Measurements from ENCODE around the gene AKAP3. TPM values are rescaled to one million over a fixed set of nuclear protein-coding genes. Genes with fewer than 3 reads are reported as not detected.

AKAP3 gene
- total RNA-seq, 2 experiments from 2014 or later = 0.96 to 2.0 TPM

GRCh38 chr12:4604684-4605193 lies 44.1 kb downstream of the AKAP3 start:
- H3K27me3 ChIP-seq (ENCODE audit: control insufficient read depth in 1 of 2, insufficient read depth in 2 of 2, low read length in 2 of 2) = no peaks in the 10 kb centered on the region
- peak; percentile 96 for ATAC-seq (ENCODE audit: poor library complexity)
- peaks cover 3% of the 10 kb centered on the region for H3K36me3 ChIP-seq (ENCODE audit: insufficient read depth, low read length)
- TF ChIP-seq, protein P1, sequence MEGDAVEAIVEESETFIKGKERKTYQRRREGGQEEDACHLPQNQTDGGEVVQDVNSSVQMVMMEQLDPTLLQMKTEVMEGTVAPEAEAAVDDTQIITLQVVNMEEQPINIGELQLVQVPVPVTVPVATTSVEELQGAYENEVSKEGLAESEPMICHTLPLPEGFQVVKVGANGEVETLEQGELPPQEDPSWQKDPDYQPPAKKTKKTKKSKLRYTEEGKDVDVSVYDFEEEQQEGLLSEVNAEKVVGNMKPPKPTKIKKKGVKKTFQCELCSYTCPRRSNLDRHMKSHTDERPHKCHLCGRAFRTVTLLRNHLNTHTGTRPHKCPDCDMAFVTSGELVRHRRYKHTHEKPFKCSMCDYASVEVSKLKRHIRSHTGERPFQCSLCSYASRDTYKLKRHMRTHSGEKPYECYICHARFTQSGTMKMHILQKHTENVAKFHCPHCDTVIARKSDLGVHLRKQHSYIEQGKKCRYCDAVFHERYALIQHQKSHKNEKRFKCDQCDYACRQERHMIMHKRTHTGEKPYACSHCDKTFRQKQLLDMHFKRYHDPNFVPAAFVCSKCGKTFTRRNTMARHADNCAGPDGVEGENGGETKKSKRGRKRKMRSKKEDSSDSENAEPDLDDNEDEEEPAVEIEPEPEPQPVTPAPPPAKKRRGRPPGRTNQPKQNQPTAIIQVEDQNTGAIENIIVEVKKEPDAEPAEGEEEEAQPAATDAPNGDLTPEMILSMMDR (IDR thresholded peaks at IDR 0.05) = peak; percentile 99
- ChIA-PET CTCF (interaction anchor here (0.6 to 2.6 kb wide), 15 partner anchors 9 to 110 kb away, joined by 3 to 27 read pairs (median 4); partner anchors contain the start of genes AKAP3, NDUFA9 and RAD51AP1), POLR2A (interaction anchor here (2.2 kb wide), 1 partner anchor 44 kb away, joined by 12 read pairs; the partner anchor contains the start of genes AKAP3 and NDUFA9)
- Mint-ChIP-seq H3K4me1 (ENCODE audit: low read depth) (peaks cover 40% of the 10 kb centered on the region), H3K27ac (peak overlapping the region; percentile 80), H3K36me3 (ENCODE audit: low read depth) (peaks cover 24% of the 10 kb centered on the region), H3K4me3 (peak overlapping the region; percentile 89), H3K9me3 (no peaks in the 10 kb centered on the region), H3K27me3 (peaks cover 7% of the 10 kb centered on the region)
- no peak overlapping the region for H3K27ac ChIP-seq (ENCODE audit: low read depth in 1 of 2, low read length in 2 of 2)
- H3K4me1 ChIP-seq (ENCODE audit: insufficient read depth, low read length) = peaks cover 4% of the 10 kb centered on the region
- H3K4me3 ChIP-seq (ENCODE audit: low read length) = peak overlapping the region; percentile 72
- DNase-seq = peak; percentile 65 to 88 (median 70)
- H3K9me3 ChIP-seq (ENCODE audit: control insufficient read depth in 1 of 2, insufficient read depth in 1 of 2, low read length in 2 of 2) = no peaks in the 10 kb centered on the region
- intact Hi-C loops (cut with DNase I, micrococcal nuclease) = loop anchor here (1.0 to 5.0 kb wide), 3 partner anchors 43 to 154 kb away; partner anchors contain the start of genes AKAP3 (in 2 of the 2) and NDUFA9 (in 2 of the 2)

DNA sequence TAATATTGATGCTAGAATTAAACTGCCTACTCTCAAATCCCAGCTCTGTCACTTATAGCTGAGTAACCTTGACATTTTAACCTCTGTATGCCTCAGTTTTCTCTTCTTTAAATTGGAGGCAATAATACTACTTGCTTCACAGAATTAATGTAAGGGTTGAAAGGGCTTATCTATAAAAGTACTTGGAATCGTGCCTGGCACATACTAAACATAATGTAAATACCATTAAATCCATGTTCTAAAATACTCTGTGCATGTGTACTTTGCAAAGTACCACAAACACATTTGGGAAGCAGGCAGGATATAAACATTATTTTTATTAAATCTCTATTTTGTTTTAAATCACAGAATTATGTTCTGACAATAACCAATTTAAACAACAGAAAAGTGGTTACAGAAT lies 44.9 kb downstream of the AKAP3 start:
- CTCF ChIA-PET = interaction anchor here (1.0 to 2.6 kb wide), 11 partner anchors 9 to 66 kb away, joined by 3 to 27 read pairs (median 5); partner anchors contain the start of genes AKAP3, NDUFA9 and RAD51AP1
- H3K27me3 Mint-ChIP-seq = peaks cover 7% of the 10 kb centered on the region

GRCh38 chr12:4603421-4603820 lies 45.4 kb downstream of the AKAP3 start:
- H3K27ac Mint-ChIP-seq = no peak overlapping the region

More for the DNA sequence above, 44.9 kb downstream of the AKAP3 start:
- TF ChIP-seq, protein P1 (IDR thresholded peaks at IDR 0.05) = no peak
- POLR2A ChIA-PET = interaction anchor here (2.2 kb wide), 1 partner anchor 45 kb away, joined by 12 read pairs; the partner anchor contains the start of genes AKAP3 and NDUFA9
- intact Hi-C loops (cut with DNase I, micrococcal nuclease) = loop anchor here in 1 of 2 experiments (1.0 kb wide), 2 partner anchors 45 to 154 kb away; partner anchors contain the start of genes AKAP3 and NDUFA9
- H3K27ac Mint-ChIP-seq = no peak overlapping the region
- no peak for DNase-seq
- H3K27me3 ChIP-seq (ENCODE audit: control insufficient read depth in 1 of 2, insufficient read depth in 2 of 2, low read length in 2 of 2) = no peaks in the 10 kb centered on the region
- H3K4me1 Mint-ChIP-seq (ENCODE audit: low read depth) = peaks cover 35% of the 10 kb centered on the region
- H3K4me3 ChIP-seq (ENCODE audit: low read length) = no peak overlapping the region
- H3K27ac ChIP-seq (ENCODE audit: low read depth in 1 of 2, low read length in 2 of 2) = no peak overlapping the region
- H3K9me3 ChIP-seq (ENCODE audit: control insufficient read depth in 1 of 2, insufficient read depth in 1 of 2, low read length in 2 of 2) = no peaks in the 10 kb centered on the region
- no peak for ATAC-seq (ENCODE audit: poor library complexity)
- H3K4me3 Mint-ChIP-seq = no peak overlapping the region
- H3K36me3 Mint-ChIP-seq (ENCODE audit: low read depth) = peaks cover 16% of the 10 kb centered on the region
- H3K4me1 ChIP-seq (ENCODE audit: insufficient read depth, low read length) = peaks cover 4% of the 10 kb centered on the region
- no peaks in the 10 kb centered on the region for H3K9me3 Mint-ChIP-seq
- H3K36me3 ChIP-seq (ENCODE audit: insufficient read depth, low read length) = peaks cover 3% of the 10 kb centered on the region

More at GRCh38 chr12:4603421-4603820, 45.4 kb downstream of the AKAP3 start:
- intact Hi-C loops (cut with DNase I, micrococcal nuclease) = no loop called here
- peaks cover 15% of the 10 kb centered on the region for H3K36me3 Mint-ChIP-seq (ENCODE audit: low read depth)
- peak overlapping the region; percentile 2 for H3K4me3 Mint-ChIP-seq
- peaks cover 7% of the 10 kb centered on the region for H3K27me3 Mint-ChIP-seq
- ChIA-PET CTCF (interaction anchor here (1.5 to 2.6 kb wide), 2 partner anchors 40 to 44 kb away, joined by 5 to 27 read pairs; partner anchors contain the start of genes AKAP3 and NDUFA9), POLR2A (no interaction called here)
- Histone ChIP-seq H3K36me3 (ENCODE audit: insufficient read depth, low read length) (peaks cover 3% of the 10 kb centered on the region), H3K9me3 (ENCODE audit: control insufficient read depth in 1 of 2, insufficient read depth in 1 of 2, low read length in 2 of 2) (no peaks in the 10 kb centered on the region), H3K27ac (ENCODE audit: low read depth in 1 of 2, low read length in 2 of 2) (no peak overlapping the region), H3K27me3 (ENCODE audit: control insufficient read depth in 1 of 2, insufficient read depth in 2 of 2, low read length in 2 of 2) (no peaks in the 10 kb centered on the region), H3K4me3 (ENCODE audit: low read length) (no peak overlapping the region), H3K4me1 (ENCODE audit: insufficient read depth, low read length) (peaks cover 4% of the 10 kb centered on the region)
- ATAC-seq (ENCODE audit: poor library complexity) = no peak
- H3K9me3 Mint-ChIP-seq = no peaks in the 10 kb centered on the region
- TF ChIP-seq, protein P1 (IDR thresholded peaks at IDR 0.05) = no peak
- no peak for DNase-seq
- H3K4me1 Mint-ChIP-seq (ENCODE audit: low read depth) = peaks cover 31% of the 10 kb centered on the region
